Keratinocyte (primary cell): ENCODE data around the gene ADISSP. TPM values are rescaled to one million over a fixed set of nuclear protein-coding genes. Genes with fewer than 3 reads are reported as not detected.
A peak's percentile ranks its signal among the peaks of the same experiment; 100 is the strongest.

Source experiments
- DNase-seq: peaks from one replicate; pipeline ENCODE4 v3.0.0-alpha.2; 2011; ENCODE audit warnings: low read depth, missing footprints, low spot score
- FAIRE-seq: peaks from 2 replicates; lab custom pipeline; 2011; peaks lifted over from hg19 to GRCh38; lab: Jason Lieb, UNC
- H2AFZ ChIP-seq: 2 replicates; pipeline ENCODE4 v1.6.0; 2012; ENCODE audit warnings: low read length, control low read depth, inconsistent platforms; ENCODE audit not compliant: control insufficient read depth
- H3K27ac ChIP-seq: 2 replicates; pipeline ENCODE4 v1.5.1; 2011; ENCODE audit warnings: low read length; ENCODE audit not compliant: control insufficient read depth, insufficient read depth
- H3K27me3 ChIP-seq: 3 replicates; pipeline ENCODE4 v1.6.0; 2011; ENCODE audit warnings: low read length; ENCODE audit not compliant: control insufficient read depth, insufficient read depth; ENCODE audit errors: extremely low read depth
- H3K36me3 ChIP-seq, 2 experiments: 2 replicates in 1 of 2; 3 replicates in 1 of 2; pipeline ENCODE4 v1.5.1; 2011; ENCODE audit warnings: low read length in 2 of 2, mild to moderate bottlenecking in 1 of 2; ENCODE audit not compliant: control insufficient read depth in 2 of 2, insufficient read depth in 2 of 2; ENCODE audit errors: extremely low read depth in 1 of 2
- H3K4me1 ChIP-seq: 3 replicates; pipeline ENCODE4 v1.5.1; 2011; ENCODE audit warnings: low read length; ENCODE audit not compliant: control insufficient read depth, insufficient read depth; ENCODE audit errors: extremely low read depth
- H3K4me2 ChIP-seq: 3 replicates; pipeline ENCODE4 v1.6.0; 2011; ENCODE audit warnings: low read depth, low read length; ENCODE audit not compliant: control insufficient read depth, insufficient read depth; ENCODE audit errors: extremely low read depth
- H3K4me3 ChIP-seq, 3 experiments: fragments of 200-600 bp in 1 of 3; sonication (generic) in 1 of 3; 2 replicates in 2 of 3; 3 replicates in 1 of 3; pipeline ENCODE4 v1.5.1; 2011 to 2016; ENCODE audit warnings: low read length in 3 of 3, mild to moderate bottlenecking in 3 of 3, control low read depth in 2 of 3, inconsistent platforms in 1 of 3, low read depth in 1 of 3, mixed read lengths in 1 of 3, mixed run types in 1 of 3, moderate library complexity in 1 of 3; ENCODE audit not compliant: control insufficient read depth in 2 of 3, insufficient read depth in 2 of 3; ENCODE audit errors: extremely low read depth in 1 of 3
- H3K79me2 ChIP-seq: 2 replicates; pipeline ENCODE4 v1.6.0; 2012; ENCODE audit warnings: low read length; ENCODE audit not compliant: control insufficient read depth, insufficient read depth
- H3K9ac ChIP-seq: 3 replicates; pipeline ENCODE4 v1.6.0; 2011; ENCODE audit warnings: low read length; ENCODE audit not compliant: control insufficient read depth, insufficient read depth; ENCODE audit errors: extremely low read depth
- H3K9me1 ChIP-seq: 3 replicates; pipeline ENCODE4 v1.6.0; 2011; ENCODE audit warnings: low read length; ENCODE audit not compliant: control insufficient read depth, insufficient read depth; ENCODE audit errors: extremely low read depth
- H3K9me3 ChIP-seq: 2 replicates; pipeline ENCODE4 v1.5.1; 2012; ENCODE audit warnings: low read depth, low read length; ENCODE audit not compliant: control insufficient read depth
- H4K20me1 ChIP-seq: 3 replicates; pipeline ENCODE4 v1.6.0; 2011; ENCODE audit warnings: low read length; ENCODE audit not compliant: control insufficient read depth, insufficient read depth; ENCODE audit errors: extremely low read depth
- EZH2 ChIP-seq: IDR thresholded peaks from one replicate; pipeline ENCODE4 v1.6.1; 2012; ENCODE audit warnings: inconsistent platforms, mild to moderate bottlenecking, low read length, moderate library complexity
- dilution Hi-C: fragments of 300-500 bp; cut with MboI; formaldehyde crosslinking; loops from one replicate; pipeline ENCODE4 v1.7.0; 2020; ENCODE audit warnings: low sequenced_read_pairs; ENCODE audit not compliant: extremely low pct_ligation_motif_present
- polyA plus RNA-seq, 5 experiments: library from polyadenylated mRNA; depleted of rRNA in 3 of 5; stranded (reverse) in 3 of 5; stranded (forward) in 1 of 5; unstranded in 1 of 5; fragments of >200 nt; gene quantifications; 1 replicate in 1 of 5; 2 replicates in 3 of 5; 3 replicates in 1 of 5; pipeline versions ENCODE4 v1.2.1 to v1.2.3, GENCODE V29; 2011 to 2012; ENCODE audit warnings: missing spikeins in 2 of 5, low read depth in 1 of 5, low replicate concordance in 1 of 5
- TF ChIP-seq, protein P1 (sequence below), 3 experiments: IDR thresholded peaks in 1 of 3; conservative IDR thresholded peaks in 1 of 3; optimal IDR thresholded peaks in 1 of 3; 2 replicates in 2 of 3; 3 replicates in 1 of 3; pipeline versions ENCODE3 to v1.5.1; 2011; ENCODE audit warnings: low read length in 3 of 3, mild to moderate bottlenecking in 3 of 3, moderate library complexity in 2 of 3, control low read depth in 1 of 3, inconsistent platforms in 1 of 3; ENCODE audit not compliant: insufficient read depth in 2 of 3; ENCODE audit errors: extremely low read depth in 1 of 3

The ADISSP gene
- polyA plus RNA-seq, 1 donor (not counting 4 experiments of a cell fraction or from before 2014, with no cell fraction given) = 28.2 TPM

GRCh38 chr20:3778976-3779375, 11.4 kb upstream of the ADISSP start:
- Histone ChIP-seq H3K27ac (no peak overlapping the region), H3K4me3 (no peak overlapping the region), H4K20me1 (peaks cover 8% of the 10 kb centered on the region), H3K79me2 (peaks cover 8% of the 10 kb centered on the region), H3K27me3 (peaks cover 10% of the 10 kb centered on the region), H3K4me2 (no peak overlapping the region), H3K4me1 (peaks cover 26% of the 10 kb centered on the region), H3K9me1 (no peaks in the 10 kb centered on the region), H2AFZ (no peak overlapping the region), H3K9ac (no peak overlapping the region), H3K9me3 (no peaks in the 10 kb centered on the region), H3K36me3 (no peaks in the 10 kb centered on the region)
- TF ChIP-seq, protein P1, sequence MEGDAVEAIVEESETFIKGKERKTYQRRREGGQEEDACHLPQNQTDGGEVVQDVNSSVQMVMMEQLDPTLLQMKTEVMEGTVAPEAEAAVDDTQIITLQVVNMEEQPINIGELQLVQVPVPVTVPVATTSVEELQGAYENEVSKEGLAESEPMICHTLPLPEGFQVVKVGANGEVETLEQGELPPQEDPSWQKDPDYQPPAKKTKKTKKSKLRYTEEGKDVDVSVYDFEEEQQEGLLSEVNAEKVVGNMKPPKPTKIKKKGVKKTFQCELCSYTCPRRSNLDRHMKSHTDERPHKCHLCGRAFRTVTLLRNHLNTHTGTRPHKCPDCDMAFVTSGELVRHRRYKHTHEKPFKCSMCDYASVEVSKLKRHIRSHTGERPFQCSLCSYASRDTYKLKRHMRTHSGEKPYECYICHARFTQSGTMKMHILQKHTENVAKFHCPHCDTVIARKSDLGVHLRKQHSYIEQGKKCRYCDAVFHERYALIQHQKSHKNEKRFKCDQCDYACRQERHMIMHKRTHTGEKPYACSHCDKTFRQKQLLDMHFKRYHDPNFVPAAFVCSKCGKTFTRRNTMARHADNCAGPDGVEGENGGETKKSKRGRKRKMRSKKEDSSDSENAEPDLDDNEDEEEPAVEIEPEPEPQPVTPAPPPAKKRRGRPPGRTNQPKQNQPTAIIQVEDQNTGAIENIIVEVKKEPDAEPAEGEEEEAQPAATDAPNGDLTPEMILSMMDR (optimal IDR thresholded peaks at IDR 0.05 in 1 of 3, IDR thresholded peaks at IDR 0.05 in 1 of 3, conservative IDR thresholded peaks at IDR 0.05 in 1 of 3; ENCODE audit: extremely low read depth in 1 of 3, insufficient read depth in 2 of 3, low read length in 3 of 3) = no peak
- TF ChIP-seq EZH2 = no peak
- FAIRE-seq = no peak
- dilution Hi-C loops = no loop called here
- DNase-seq = no peak

- Histone ChIP-seq H4K20me1 (peaks cover 4% of the 10 kb centered on the region), H3K27ac (no peak overlapping the region), H3K4me3 (peak overlapping the region; percentile 37 to 65 (median 48)), H3K27me3 (peaks cover 10% of the 10 kb centered on the region), H3K4me2 (peak overlapping the region; percentile 86), H3K36me3 (no peaks in the 10 kb centered on the region), H2AFZ (peak overlapping the region; percentile 89), H3K9ac (peak overlapping the region; percentile 38), H3K9me3 (no peaks in the 10 kb centered on the region), H3K9me1 (no peaks in the 10 kb centered on the region), H3K4me1 (peaks cover 17% of the 10 kb centered on the region), H3K79me2 (no peaks in the 10 kb centered on the region)
- DNase-seq = no peak
- dilution Hi-C loops = no loop called here
- FAIRE-seq = no peak
- TF ChIP-seq, protein P1 (optimal IDR thresholded peaks at IDR 0.05 in 1 of 3, IDR thresholded peaks at IDR 0.05 in 1 of 3, conservative IDR thresholded peaks at IDR 0.05 in 1 of 3; ENCODE audit: extremely low read depth in 1 of 3, insufficient read depth in 2 of 3, low read length in 3 of 3) = peak in 1 of 3 experiments; percentile 5
- no peak for TF ChIP-seq EZH2
These were observed 10.4 kb upstream of the ADISSP start for GRCh38 chr20:3777716-3778629.
